Fibroblast of mammary gland (primary cell): ENCODE data around the gene UBE4A.

Experiments
- DNase-seq: peaks from one replicate; pipeline ENCODE4 v3.0.0-alpha.2; 2010; ENCODE audit warnings: low read depth
- H3K4me3 ChIP-seq: 2 replicates; pipeline ENCODE4 v1.5.1; 2011; ENCODE audit warnings: low read depth, mild to moderate bottlenecking, low read length, moderate library complexity; ENCODE audit not compliant: control insufficient read depth
- TF ChIP-seq, protein P1 (sequence below): conservative IDR thresholded peaks from 2 replicates; pipeline ENCODE4 v1.5.1; 2011; ENCODE audit warnings: low read depth, low read length, inconsistent platforms; ENCODE audit not compliant: control insufficient read depth, insufficient read depth

Gene UBE4A

GRCh38 chr11:118321386-118322082, 37.9 kb upstream of the UBE4A start:
- no peak overlapping the region for H3K4me3 ChIP-seq
- DNase-seq, result no peak
- TF ChIP-seq, protein P1, sequence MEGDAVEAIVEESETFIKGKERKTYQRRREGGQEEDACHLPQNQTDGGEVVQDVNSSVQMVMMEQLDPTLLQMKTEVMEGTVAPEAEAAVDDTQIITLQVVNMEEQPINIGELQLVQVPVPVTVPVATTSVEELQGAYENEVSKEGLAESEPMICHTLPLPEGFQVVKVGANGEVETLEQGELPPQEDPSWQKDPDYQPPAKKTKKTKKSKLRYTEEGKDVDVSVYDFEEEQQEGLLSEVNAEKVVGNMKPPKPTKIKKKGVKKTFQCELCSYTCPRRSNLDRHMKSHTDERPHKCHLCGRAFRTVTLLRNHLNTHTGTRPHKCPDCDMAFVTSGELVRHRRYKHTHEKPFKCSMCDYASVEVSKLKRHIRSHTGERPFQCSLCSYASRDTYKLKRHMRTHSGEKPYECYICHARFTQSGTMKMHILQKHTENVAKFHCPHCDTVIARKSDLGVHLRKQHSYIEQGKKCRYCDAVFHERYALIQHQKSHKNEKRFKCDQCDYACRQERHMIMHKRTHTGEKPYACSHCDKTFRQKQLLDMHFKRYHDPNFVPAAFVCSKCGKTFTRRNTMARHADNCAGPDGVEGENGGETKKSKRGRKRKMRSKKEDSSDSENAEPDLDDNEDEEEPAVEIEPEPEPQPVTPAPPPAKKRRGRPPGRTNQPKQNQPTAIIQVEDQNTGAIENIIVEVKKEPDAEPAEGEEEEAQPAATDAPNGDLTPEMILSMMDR, result no peak

GRCh38 chr11:118322721-118323120, 36.7 kb upstream of the UBE4A start:
- TF ChIP-seq, protein P1, result no peak
- DNase-seq, result no peak
- H3K4me3 ChIP-seq, result no peak overlapping the region

DNA sequence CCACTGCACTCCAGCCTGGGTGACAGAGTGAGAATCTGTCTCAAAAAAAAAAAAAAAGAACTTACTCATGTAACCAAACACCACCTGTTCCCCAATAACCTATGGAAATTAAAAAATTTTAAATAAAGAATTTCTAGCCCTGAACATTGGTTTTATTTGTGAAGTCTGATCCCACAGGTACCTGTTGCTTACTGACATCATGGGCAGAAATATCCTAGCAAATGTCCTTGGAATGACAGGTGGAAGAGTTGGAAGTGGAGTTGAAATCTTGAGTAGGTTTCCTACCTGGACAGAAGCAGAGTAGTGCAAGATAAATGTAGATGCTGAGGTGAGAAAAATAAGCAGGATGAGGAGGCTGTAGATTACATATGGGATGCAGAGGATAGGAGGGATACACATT, 34.1 kb upstream of the UBE4A start:
- DNase-seq, result no peak
- TF ChIP-seq, protein P1, result no peak
- no peak overlapping the region for H3K4me3 ChIP-seq

DNA sequence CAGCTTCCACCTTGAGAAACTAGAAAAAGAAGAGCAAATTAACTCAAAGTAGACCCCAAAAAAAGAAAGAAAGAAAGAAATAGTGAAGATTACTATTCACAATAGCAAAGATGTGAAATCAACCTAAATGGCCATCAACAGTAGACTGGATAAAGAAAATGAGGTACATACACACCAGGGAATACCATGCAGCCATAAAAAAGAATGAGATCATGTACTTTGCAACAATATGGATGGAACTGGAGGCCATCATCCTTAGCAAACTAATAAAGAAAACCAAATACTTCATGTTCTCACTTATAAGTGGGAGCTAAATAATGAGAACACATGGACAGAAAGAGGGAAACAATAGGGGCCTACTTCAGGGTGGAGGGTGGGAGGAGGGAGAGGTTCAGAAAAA, 30.7 kb upstream of the UBE4A start:
- DNase-seq, result no peak
- H3K4me3 ChIP-seq, result no peak overlapping the region
- TF ChIP-seq, protein P1, result no peak

DNA sequence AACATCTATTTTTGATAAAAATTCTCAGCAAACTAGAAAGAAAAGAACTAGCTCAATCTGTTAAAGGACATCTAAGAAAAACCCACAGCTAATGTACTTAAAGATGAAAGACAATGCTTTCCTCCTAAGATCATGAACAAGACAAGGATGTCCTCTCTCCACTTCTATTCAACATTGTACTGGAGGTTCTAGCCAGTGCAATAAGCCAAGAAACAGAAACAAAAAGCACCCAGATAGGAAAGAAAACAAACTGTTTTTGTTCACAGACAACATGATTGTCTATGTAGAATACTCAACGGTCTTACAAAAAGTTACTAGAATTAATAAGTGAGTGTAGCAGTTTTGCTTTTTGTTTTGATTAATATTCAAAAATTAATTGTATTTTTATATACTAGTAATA, 24.7 kb upstream of the UBE4A start:
- TF ChIP-seq, protein P1, result no peak
- H3K4me3 ChIP-seq, result no peak overlapping the region
- no peak for DNase-seq

DNA sequence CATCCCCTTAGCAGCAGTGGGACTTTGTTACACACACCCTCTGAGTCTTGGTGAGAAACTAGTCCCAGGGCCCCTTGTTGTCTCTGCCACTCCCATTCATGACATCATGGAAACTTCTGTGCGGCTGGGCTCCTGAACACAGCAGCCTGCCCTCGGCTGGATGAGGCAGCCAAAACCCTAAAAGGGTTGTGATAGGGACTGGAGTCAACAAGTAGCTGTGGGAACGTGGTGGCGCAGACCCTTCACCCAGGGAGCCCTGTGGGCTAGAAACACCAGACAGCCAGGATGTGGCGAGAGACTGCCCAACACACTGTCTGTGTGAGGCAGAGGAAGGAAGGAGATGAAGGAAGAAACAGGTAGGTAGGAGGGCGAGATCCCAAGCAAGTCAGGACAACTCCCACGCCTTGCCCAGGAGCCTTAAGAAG, 20.8 kb upstream of the UBE4A start:
- no peak for DNase-seq
- no peak overlapping the region for H3K4me3 ChIP-seq
- TF ChIP-seq, protein P1, result no peak
